Activated CD4-positive, alpha-beta T cell treated with anti-CD3 and anti-CD28 coated beads, Interleukin-2, amount 50 U/mL, for 24 hours (primary cell): ENCODE data around the gene EFEMP1.

Source experiments
- DNase-seq, 2 donors: peaks; one replicate each; pipeline ENCODE4 v3.0.0-alpha.2; 2020; ENCODE audit warnings: low read depth in 1 of 2, low spot score in 1 of 2

The EFEMP1 gene, protein sequence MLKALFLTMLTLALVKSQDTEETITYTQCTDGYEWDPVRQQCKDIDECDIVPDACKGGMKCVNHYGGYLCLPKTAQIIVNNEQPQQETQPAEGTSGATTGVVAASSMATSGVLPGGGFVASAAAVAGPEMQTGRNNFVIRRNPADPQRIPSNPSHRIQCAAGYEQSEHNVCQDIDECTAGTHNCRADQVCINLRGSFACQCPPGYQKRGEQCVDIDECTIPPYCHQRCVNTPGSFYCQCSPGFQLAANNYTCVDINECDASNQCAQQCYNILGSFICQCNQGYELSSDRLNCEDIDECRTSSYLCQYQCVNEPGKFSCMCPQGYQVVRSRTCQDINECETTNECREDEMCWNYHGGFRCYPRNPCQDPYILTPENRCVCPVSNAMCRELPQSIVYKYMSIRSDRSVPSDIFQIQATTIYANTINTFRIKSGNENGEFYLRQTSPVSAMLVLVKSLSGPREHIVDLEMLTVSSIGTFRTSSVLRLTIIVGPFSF

DNA sequence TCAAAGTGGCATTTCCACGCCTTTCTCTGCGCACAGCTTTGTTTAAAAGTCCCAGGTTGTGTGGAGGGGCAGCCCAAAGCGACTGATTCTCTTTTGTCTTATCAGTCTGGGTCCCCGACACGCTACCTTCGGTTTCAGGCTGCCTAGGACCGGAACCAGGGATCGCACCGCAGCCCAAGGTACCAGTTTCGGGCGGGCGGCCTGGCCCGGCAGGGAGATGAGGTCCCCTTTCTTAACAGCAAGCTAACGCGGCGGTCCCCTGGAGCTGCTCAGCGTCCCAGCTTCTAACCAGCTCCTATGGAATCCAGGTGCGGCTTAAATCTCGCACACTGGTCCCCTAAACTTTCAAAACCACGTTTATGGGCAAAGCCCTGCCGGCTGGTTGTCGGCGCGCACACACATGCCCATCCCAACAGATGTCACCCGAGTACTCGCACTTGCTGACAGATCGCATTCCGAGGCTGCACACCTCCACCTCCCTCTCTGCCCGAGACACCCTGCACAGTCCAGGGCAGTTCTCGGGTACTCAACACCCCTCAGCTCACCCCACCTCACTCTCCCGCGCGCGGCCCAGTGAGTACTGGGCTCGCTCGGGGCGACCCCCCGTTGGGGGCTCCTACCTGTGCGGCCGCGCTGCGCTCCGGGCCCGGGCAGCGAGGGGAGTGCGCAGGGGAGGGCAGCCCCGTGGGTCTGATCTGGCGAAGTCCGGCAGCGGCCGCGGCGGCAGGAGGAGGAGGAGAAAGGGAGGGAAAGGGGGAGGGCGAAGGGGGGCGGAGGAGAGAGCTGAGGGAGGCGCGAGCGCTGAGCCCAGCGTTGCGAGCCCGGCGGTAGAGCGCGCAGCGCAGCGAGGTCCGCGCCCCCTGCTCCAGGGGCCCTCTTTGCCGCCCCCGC, at the start of gene EFEMP1:
EFEMP1 (minus strand) TSS at position 692 of the 891 bp plus-strand sequence. CDS start 1,342 bp downstream, outside the sequence.
- no peak for DNase-seq

DNA sequence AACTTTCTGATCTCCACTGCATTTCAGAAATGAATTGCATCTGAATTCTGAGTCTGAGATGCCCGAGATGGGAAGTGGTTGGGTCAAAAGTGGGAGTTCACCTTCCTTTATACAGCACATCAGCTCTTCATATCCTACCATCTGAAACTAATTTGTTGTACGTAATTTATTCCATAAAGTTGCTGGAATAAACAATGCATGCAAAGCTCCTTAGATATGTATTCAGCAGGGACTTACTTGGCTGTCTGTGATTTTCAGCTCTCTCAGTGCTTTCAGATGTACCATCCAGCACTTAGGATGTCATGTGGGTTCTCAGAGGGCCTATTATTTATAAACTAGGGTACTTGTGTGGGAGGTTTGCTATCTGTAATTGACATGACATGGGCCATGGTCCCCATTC, 46.9 kb upstream of the EFEMP1 start:
- DNase-seq: no peak

DNA sequence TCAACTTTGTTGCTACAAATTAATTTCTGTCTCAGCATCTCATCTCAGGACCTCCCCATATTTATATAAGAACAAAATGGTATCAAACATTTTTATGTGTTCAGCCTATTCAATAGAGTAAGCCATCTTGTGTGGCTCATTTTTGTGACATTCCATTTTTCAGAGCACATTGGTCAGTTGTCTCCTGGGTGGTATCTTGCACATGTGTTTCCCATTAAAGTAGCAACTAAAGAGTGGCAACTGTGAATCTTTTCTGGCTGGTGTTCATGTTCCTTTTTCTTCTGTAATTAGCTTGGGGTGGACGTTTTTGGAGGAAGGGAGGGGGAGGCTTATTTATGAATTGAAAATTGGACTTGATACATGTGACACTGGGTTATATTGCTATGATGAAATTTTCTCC, 45.4 kb upstream of the EFEMP1 start:
- no peak for DNase-seq

DNA sequence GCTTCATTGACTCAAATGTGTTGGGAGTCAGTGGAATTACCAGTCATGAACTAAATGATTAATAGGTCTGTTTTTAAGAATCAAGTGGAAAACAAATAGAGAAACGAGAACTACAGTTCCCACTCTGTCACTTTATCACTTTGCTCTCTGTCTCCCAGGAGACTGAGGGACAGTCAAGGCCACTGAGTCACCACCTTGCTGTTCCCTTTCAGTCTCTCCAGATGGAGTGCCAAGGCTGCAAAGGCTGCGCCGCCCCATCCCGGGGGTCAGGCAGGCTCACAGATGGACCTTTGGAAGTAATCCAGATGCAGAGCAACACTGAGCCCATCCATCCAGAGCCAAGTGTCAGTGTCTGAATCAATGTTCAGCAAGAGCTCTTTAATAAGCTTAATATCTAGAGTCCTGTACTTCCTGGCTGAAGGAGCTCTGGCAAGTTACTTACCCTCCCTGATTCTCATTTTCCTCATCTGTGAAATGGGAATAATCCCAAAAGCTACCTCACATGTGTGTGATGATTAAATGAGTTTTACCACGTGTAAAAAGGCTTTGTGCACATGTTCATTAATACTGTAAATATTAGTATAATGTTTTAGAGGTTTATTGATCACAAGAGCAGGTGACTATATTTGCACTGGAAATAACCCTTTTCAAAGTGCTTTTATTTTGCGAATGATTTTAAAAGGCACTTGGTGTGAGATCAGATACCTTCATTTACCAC, 43.0 kb upstream of the EFEMP1 start:
- DNase-seq: no peak

DNA sequence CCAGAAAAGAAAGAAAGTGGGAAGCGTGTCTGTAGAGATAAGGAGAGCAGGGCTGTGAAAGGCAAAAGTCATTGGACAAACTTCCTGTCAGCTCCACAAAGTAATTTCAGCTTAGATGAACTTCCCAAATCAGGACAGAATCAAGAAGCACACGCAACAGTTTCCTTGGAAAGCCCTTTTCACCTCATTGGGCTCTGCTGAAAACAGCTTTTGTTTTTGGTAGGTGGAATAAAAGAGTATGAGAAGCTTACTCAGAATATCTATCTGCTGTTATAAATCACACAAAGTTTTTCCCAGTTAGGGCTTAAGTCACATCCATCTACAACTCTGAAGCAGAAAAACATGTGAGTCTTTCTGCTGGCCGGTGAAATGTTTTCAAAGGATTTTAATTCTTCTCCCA, 42.4 kb upstream of the EFEMP1 start:
- DNase-seq: no peak

DNA sequence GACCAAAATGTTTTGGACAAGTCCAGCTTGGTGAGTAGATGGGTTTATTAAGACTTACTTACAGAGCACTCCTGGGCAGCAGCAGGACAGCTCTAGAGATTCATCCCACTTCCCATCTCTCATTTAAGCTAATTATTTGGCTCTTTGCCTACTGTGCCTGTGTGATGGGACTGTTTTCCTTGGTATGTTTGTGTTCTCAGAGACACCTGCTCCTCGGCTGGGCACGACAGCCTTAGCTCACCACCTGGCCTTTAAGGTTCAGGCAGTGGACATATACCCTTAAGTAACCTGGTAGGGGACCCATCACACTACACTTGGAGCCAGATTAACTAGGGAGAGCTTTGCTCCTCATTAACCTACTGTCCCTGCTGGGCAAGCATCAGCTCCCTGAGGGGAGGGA, 41.7 kb upstream of the EFEMP1 start:
- DNase-seq: no peak

DNA sequence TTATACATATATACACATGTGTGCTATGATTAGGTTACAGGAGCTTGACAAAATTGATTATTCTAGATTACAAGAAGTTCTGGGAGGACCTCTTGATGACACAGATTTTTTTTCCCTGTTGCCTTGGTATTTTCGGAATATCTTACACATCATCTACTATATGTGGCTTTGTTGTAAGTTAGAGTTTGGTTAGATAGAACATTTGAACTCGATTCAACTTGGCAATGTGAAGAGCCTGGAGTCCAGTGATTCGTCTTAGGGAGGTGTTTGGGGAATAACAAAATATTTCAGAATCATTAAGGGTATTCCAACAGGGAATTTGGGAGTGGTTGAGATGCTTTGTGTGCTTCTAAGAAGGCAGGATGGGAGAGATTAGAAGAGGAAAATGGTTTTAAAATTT, 39.3 kb upstream of the EFEMP1 start:
- DNase-seq: no peak

DNA sequence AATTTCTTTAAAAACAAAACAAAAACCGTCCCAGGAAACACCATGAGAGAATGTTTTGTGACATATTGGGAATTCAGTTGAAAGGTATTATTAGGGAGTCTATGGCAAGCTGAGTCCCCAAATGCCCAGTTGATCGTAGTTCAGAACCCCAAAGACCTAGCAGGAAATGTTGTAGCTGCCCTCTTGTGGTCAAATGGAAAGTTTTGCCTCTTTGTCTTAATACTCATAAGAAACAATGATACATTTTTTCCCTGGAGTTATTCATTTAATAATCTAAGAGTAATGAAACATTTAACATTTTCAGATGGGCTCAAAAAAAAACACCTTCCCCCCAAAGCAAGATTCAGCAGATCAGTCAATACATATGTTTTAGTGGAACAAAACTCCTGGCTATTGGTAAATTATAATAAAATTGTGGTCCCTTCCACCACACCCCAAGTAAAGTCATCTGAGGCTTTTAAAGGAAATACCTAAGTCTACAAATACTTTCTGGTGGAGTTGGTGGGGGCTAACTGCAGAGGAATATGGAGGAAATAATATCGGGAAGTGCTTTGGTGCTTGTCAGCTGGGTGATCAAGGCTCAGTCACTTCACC, 37.8 kb upstream of the EFEMP1 start:
- no peak for DNase-seq

DNA sequence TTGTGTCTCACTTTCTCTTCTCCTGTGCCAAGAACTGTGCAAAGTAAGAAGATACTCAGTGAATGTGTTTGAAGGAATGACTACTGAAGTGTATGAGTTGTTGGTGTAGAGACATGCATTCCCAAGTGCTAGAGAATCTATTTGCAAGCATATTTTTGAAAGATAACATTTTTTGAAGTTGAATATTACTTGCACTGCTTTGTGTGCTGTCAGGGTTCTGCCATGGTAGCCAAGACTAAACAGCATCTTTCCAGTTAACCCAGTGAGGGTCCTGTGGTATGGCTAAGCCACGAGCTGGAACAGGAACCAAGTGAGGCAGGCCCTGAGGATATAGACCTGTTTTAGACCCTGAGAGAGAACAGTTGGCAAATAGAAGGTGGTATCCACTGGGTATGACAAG, 35.2 kb upstream of the EFEMP1 start:
- no peak for DNase-seq

DNA sequence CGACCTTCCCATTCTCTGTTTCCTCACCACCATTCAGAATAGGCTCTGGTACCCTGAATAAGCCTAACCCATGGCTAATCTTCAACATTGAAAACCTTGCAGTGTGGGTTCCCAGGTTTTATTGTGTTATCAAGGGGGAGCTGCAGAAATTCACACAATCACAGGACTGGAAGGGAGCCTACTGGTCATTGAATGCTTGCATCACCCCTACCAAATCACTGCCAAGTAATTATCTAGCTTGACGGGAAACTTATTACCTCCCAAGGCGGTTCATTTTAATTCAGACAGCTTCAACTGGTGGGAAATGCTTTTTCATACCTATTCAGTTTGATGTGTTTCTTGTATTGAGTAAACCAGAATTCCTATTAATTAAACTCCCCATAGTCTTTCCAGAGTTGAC, 33.6 kb upstream of the EFEMP1 start:
- DNase-seq: no peak

DNA sequence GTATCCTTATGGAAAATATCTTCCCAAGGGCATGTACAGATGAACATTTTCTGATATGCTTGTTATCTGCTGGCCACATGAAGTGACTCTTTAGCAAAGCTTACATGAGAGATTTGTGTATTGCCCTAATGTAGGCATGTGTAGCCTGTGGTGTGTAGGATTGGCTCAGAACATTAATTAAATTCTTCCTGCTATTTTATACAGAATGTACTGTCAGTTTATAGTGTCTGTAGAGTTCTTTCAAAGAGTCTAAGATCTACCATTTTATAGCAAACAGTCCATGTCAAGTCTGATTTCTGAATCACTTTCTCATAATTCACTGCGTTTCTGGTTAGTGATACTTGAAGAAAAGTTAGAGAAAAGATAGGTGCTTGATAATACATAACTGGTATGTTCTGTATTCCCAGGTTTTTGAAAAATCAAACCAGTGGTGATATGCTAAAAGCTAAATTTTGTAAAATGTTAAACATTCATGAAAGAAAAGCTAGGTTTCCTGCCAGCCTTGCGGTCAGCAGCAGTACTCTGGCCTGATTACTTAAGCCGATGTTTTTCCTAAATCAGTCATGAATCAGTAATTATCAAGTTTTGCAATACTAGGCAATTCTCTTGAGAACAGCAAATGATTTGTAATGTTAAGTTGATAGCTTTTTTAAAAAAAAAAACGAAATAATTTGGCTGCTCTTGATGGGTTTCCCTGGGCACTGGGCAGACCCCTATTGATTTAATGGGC, 30.9 kb upstream of the EFEMP1 start:
- DNase-seq: no peak

DNA sequence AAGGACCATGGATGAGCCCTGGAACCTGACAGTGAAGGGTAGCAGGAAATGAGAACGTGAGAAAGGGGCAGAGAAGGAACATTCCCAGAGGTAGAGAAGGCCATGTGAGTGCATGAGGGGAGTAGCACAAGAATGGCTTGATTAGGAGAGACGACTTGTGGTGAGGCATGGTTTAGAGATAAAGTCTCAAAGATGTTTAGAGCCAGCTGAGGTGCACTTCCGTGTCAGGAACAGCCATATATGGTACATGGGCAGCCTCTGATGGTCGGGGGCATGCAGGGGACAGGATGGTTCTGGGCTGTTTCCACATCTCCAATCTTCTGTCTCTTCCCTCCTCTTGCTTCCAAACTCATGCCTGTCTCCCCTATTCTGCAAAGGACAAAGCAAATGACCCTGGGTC, 28.8 kb upstream of the EFEMP1 start:
- DNase-seq: no peak

DNA sequence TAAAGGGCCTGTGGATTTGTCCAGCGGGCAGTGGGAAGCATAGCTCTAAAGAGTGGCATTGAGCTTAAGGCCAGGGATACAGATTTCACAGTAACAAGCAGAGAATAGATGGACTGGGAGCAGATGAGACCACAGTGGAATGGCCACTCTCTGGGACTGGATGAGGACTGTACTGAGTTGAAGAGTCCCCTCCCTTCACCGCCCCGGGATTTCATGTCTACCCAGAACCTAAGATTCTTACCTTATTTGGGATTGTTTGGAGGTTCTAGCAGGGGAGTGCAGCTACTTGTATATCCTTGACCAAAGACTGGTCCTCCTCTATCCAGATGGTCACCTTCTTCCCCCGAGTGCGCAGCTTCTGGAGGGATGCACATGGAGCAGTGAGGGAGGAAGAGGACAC, 28.0 kb upstream of the EFEMP1 start:
- no peak for DNase-seq

DNA sequence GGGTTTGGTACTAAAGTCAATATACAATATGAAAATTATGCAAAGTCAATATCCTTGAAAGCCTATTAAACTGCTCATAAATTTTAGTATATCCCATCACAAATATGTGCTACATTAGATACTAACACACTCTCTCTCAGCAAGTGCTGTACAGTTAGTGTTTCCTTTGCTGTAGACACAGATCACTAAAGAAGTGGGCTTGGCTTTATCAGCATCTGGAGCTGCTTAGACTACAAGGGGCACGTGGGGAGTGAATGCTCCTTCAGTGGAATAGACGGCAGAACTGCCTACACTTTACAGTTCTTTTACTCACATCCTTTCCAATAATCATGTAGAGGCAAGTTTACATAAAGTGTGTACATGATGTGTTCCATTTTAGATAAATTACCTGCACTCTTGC, 26.0 kb upstream of the EFEMP1 start:
- DNase-seq: no peak

DNA sequence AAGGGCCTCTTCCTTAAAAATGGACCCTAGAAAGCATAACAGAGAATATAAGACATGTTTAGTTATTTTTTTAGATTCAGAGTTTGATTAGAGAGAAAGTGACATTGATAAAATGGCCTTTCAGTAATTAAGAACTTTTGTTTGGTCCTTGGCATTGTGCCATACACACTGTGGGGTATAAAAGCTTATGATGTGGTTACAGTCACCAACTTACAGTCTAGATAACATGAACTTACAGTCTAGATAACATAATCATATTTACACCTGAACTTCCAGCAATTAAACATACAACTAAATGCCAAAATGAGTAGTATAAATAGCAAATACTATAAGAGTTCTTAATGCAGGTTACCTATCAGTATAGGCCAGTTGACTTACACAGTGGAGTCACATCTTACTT, 25.6 kb upstream of the EFEMP1 start:
- no peak for DNase-seq

DNA sequence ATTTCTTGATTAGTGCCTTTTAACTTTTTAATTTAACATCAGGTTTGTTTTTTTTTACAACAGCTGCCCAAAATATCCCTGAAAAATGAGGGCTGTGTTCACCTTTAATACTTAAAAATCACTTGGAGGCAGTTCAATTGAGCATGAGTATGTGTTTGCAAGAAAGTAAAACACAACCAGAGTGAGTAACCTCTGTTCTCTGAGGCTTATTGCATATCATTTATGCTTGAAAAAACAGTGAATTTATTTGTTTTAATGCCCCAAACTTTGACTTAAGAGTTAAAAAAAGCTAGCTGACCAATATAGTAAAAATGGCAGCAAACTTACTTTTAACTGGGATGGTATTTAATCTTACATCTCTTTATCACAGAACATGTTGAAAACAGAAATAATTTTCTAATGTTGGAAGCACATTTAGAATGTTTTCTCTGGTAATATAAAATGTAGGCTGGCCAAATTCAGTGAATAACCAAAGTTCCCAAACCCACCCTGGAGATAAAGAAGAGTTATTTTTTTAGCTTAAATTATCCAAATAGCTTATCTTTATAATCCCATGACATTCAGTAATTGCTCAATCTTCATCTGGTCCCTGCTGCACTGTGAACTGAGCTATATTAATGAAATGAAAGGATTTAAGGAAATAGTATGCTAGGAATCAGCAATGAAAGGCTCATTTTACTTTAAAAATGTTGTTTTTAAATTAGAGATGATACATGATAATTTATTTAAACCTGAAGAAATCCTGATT, 24.8 kb upstream of the EFEMP1 start:
- no peak for DNase-seq

DNA sequence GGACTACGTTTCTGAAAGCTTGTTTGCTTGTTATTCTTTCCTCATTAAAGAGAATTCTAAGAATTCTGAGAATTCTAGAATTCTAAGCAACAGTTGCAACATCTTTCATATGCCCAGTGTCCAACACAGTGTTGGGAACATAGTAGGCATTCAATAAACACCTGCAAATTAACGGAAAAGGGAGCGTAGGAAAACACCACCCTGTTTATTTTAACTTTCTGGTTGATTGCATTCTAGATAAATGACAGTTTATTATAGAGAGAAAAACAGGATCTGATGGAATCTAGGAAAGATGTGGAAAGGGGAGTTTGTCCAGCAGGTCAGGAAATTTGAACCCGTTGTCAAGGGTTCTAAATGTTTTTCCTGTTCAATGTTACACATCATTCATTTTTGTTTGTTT, 24.2 kb upstream of the EFEMP1 start:
- DNase-seq: no peak

DNA sequence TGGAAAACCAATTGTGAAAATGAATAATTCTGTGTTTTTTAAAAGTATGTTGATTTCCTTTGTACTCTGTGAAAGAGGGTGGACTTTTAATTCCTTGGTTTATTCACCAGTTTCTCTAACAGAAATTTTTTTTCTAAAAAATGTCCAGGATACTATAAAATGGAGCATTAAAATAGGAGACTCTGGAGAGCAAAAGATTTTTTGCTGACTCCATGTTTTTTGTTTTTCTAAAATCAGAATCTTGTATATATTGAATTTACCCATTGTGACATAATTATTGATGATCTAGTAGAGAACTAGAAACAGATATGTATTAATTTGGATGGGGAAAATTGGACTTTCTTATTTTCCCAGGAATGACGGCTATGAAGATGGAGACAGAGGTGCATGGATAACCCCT, 23.2 kb upstream of the EFEMP1 start:
- no peak for DNase-seq

DNA sequence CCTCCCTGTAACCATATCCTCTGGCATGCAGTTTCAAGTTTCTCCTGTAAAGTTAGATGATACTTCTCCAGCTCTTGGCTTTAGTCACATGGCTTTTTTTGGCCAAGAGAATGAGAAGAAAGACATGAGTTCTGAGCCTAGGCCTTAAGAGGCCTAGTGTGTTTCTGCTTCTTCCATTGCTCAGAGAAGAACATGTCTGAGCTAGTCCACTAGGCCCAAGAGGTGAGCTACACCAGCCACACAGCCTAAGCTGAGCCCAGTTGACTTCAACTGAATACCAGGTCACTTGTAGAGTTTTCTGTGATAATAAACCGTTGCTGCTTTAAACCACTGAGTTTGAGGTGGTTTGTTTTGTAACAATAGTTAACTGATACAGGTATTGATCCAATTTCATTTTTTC, 19.9 kb upstream of the EFEMP1 start:
- DNase-seq: no peak

DNA sequence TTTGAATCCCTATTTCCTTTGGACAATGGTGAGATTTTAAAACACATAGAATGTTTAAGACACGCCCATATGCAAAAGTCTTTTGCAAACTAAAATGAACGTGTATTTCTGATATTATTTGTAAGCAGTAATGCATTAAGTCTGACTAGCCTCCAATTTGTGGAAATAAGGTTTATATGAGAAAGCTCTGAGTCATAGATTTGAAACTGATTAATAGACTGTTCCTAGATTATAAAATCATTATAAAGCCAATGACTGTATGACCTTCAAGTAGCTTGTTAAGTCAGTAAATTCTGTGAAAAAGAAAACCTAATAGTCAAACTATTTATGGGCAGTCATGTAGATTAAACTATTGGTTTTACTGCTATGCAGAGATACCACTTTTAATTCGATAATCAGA, 12.8 kb upstream of the EFEMP1 start:
- DNase-seq: no peak
